Measurements from ENCODE around the gene SMPD3. TPM values are rescaled to one million over a fixed set of nuclear protein-coding genes. Genes with fewer than 3 reads are reported as not detected.

The SMPD3 gene
- total RNA-seq, 1 donor from 2014 or later, result 6.7 TPM

DNA sequence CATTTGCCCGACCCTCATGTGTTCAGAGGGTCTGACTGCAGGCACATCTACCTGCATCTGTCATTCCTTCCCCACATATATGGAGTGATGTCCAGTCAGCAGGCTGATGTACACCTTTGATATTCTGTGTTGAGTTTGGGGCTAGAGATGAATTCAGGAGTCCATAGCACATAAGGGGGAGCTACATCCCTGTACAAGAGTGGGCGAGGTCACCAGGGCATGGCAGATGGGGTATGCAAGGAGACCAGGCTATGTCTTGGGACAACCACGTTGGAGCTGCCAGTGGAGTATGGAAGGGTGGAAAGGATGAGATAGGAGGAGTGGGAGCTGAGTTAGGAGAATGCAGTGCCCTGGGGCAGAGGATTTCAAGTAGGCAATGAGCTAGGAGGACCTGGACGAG lies 15.0 kb downstream of the SMPD3 start:
- no peak for DNase-seq

DNA sequence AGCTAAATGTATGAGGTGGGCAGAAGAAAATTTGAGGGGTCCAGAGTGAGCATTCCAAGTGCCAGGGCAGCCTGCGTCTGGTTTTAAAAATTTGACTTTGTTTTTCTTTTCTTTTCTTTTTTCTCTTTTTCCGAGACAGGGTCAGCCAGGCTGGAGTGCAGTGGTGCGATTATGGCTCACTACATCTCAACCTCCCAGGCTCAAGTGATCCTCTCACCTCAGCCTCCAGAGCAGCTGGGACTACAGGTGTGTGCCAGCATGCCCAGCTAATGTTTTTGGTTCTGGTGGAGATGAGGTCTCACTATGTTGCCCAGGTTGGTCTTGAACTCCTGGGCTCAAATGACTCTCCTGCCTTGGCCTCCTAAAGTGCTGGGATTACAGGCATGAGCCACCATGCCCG lies 15.6 kb downstream of the SMPD3 start:
- no peak for DNase-seq

DNA sequence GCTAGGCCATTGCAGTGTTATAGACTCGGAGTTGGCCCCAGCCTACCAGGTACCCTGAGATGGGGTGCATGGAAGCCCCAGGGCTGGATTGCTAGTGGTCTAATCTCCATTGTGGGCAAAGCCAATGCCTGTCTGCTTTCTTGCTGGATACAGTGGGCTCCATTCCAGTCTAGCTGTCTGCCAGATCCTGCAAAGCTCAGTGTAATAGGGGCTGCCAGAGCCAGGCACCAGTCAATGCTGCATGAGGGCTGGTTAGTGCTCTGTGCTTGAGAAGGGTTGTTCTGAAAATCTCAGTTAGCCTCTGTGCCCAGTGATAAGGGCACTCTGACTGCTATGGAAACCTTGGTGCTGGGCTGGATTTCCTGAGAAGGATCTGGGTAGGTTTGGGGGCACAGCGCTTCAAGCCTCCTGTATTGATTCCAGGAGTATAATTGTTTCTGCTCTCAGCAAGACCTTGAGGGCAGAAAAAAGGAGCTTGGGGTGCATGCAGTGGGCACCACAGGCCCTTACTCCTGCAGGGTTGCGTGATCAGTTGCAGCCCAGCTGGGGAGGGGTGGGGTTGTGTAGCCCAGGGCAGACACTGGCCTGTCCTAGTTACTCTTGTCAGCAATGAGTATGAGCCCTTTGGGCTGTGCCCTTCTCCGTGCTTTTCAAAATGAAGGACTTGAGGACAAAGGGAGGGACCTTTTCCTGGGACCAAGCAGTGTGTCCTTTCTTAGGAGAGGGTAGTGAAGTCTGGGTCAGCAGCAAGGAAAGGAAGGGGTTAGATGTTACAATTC lies 19.0 kb downstream of the SMPD3 start:
- no peak for DNase-seq

DNA sequence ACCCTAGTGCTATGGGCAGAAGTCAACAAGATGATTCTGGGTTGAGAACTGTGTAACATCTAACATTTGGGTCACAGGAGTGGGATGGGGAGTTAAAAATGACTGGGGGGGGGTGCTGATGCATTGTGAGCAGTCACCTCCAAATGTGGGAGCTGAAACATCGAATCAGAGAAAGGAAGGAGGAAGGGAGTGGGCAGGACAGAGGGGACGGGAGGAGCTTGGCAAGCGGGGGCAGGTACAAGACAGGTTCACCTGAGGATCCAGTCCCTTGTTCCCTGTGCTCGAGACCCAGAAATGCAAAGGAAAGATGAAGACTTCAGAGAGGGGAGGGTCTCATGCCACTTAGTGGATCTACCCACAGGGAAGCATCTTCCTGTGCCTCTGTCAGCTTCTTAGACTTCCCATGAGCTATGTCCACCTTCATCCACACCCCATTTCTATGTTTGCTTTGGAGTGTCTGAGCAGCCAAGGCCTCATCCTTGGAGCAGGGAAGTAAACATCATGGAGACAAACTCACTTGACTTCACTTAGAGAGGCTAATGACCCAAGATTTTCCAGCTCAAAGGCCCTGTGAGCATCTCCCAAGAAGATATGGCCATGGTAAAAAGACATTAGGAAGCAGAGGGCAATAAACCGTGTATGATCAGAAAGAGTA lies 20.5 kb downstream of the SMPD3 start:
- DNase-seq, result no peak

DNA sequence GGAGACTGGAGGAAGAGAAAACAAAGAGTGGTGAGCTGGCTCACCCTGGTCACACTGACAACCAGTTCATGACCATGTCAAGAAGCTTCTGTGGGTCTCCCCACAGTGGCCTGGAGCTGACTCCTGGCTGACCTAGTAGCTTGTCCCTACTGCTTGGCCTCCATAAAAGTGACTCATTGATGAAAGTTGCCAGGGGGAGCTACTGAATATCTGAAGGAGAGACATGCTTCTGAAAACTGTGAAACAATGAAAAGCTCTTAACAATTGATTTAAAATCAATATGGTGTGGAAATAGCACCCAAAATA lies 22.0 kb downstream of the SMPD3 start:
- DNase-seq, result no peak

DNA sequence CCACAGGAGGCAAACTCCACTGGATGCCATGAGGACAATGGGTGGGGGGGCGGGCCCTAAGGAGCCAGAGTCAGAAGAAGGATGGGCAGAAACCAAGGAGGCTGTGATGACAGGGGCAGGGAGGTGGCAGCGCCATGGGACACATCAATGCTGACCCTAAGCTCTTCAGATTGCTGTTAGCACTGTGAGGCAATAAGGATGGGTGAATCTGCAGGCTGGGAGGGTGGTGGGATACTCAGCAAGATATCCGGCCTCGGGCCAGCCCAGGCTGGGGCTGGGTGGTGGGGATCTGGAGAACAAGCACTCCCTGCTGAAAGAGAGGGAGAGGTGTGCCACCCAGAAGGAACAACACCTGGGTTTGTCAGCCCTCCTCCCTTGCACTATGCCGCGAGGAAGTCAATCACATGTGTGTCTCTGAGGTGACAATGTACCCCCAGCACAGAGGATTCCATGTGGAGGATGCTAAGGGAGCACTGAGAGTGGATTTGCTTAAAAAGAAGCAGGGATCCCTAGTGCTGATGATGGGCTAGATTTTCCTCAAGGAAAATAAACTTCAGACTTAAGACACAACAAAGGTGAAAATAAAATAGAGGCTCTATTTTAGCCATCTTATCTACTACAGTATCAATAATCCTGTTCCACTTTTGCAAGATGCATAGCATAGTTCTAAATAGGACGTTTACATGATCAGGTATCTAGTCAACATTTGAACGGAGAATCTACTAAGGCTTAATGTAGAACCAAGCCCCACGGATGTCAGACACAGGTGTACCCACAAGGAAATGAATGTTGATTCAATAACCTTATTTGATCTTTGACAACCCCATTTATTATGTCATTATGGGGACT lies 22.6 kb downstream of the SMPD3 start:
- no peak for DNase-seq

DNA sequence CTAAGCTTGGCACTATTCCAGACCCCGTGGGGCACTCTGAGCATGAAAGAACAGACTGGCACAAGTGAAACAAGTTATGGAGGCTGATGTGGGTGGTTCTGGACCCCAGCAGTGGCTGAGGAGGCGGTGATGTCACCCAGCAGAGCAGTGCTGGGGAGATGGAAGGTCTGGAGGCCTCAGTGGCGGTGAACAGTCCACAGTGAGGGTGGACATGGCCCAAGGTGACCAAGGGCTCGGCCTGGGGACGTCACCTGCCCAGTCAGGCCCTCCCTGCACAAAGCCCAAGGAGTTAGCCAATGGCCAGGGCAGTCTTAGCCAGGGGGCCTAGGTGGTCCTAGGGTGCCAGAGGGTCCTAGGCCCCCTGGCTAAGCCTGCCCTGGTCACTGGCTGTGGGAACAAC lies 24.5 kb downstream of the SMPD3 start:
- DNase-seq, result no peak

DNA sequence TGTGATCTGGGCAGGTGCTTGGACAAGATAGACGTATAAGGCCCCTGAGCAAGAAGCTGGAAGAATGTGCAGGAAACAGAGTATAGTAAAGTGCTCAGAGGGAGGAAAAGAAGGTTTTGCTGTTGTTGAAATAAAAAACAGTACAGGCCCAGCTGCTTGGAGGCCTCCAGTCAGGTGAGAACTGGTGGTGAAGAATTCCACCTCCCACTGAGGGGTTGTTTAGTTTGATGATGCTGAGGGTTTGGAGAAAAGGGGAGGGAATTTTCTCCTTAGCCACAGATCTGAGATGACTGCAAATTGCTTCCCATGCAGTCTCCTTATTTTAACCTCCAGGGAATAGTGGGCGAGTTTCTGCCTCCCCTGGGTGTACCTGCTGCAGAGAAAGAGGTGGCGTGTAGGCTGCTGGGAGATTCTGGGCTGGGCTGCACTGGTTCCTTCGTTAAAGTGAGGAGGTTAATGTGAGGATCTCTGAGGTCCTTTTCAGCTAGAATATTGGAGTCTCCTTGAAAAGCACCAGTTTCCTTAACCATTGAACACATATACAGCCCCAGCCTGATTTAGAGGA lies 25.8 kb downstream of the SMPD3 start:
- no peak for DNase-seq

DNA sequence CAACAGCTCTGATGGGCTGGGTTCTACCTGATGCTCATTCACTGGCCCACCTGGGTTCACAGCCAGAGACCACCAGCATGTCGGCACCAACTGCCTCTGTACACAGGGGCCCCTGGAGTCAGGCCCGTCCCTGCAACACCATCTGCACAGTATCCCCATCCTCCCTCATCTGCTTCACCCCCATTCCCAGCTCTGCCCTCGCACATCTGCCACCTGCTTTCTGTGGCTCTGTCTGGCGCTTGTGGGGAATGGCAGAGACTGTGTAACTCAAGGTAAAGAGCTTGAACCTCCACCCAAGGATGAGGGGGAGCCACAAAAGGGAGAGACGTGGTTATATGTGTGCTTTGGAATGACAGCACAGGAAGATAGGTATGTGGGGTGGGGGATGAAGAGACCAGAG lies 27.2 kb downstream of the SMPD3 start:
- no peak for DNase-seq

DNA sequence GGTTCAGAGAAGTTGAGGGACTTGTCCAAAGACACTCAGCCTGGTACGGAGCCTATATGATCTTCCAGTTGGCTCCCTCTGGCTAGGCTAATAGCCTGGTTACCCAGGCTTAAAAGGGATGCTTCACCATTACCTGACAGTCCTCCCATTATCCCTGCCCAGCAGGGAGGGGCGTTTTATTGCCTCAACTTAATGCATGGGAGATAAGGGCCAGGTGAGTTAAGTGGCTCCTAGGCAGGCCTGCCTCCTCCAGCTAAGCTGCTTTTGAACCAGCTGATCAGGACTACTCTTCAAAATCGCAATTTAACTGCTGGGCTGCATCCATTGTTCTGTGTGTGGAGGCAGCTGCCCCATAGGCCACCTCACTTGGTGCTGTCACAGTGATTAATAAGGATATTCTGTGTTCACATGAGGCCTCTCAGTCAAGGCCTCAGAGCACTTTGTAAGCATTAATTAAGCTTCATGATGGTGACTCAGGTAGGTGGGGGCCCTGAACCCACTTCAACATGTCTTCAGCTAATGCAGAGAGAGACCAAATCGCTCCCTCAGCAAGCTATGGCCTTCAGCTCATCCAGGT lies 27.9 kb downstream of the SMPD3 start:
- DNase-seq, result no peak

DNA sequence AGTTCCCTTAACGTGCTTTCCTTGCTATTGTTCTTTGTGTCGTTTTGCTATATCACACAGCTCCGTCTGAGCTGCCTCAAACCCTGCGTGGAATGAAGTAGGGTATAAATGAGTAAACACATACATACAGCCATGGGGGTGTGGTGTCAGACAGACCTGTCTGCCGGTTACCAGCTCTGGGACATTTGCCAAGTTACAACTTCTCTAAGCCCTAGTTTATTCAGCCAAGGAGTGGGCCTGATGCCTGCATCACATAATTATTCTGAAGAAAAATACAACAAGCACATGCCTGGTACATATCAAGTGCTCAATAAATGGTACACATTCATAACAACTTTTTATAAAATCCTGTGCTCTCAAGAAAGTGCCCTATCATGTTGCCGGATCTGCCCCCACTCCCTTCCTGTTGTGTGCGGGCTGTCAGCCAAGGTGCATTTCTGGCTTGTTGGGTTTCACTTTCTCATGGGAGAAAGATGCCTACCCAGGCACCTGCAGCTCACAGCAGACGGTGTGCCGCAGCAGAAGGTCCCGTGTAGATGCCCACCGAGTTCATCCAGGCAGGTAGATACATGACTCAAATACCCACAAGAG lies 30.5 kb downstream of the SMPD3 start:
- no peak for DNase-seq

DNA sequence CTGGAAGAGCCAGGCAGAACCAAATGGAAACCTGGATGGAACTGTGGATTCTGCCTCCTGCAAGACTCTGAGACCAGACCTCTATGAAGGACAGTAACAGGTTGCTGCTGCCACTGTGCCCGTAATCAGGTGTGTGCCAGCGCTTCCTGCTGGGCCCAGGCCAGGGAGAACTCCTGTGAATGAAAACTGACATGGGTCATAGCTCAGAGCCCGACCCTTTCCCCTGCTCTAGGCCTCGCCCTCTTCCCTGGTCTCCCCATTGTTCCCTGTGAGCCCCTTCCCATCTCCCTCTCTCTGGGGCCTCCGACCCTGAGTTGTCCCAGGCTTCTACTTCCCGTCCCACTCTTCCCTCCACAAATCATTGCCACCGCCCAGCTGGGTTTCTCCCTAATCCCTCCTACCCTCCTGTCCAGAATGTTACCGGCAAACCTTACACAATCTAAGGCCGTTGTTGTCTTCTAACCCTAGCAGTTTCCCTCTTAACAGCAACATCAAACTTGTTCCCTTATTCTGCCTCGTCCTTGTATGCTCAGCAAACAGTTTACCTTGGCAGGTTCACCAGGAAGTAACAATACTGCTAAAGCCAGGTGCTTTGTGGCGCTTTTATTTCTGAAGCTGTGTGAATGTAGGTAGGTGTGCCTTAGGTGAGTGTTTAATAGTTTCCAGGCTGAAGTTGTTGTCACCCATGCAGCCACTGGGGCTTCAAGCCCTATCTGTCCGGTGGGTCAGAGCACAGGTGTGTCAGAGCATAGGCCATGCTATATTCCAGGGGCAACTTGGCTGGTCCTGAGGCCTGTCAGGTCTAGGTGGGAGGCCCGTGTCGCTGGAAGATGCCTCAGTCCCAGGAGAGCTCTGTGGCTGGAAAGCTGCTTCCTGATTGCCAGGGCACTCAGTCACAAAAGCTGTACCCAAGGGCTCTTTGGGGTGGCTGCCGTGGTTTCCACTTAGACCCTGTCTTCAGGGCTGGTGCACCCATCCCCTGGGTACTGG lies 32.0 kb downstream of the SMPD3 start:
- DNase-seq, result no peak

DNA sequence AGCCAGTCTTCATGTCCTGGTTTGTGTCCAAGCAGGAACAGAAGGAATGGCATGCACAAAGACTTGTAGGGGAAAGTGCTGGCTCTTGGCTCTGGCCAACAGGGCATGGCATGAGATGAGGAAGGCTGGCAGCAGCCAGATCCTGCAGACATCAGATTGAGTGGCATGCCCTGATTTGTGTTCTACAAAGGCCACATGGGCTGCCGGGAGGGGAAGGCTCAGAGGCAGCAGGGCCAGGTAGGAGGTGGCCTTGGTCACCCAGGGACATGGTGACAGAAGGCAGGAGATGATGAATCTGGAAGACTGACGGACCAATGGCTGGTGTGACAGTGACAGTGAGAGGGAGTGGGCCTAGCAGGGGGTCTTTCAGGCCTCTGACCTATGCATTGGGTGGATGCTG lies 33.7 kb downstream of the SMPD3 start:
- no peak for DNase-seq

DNA sequence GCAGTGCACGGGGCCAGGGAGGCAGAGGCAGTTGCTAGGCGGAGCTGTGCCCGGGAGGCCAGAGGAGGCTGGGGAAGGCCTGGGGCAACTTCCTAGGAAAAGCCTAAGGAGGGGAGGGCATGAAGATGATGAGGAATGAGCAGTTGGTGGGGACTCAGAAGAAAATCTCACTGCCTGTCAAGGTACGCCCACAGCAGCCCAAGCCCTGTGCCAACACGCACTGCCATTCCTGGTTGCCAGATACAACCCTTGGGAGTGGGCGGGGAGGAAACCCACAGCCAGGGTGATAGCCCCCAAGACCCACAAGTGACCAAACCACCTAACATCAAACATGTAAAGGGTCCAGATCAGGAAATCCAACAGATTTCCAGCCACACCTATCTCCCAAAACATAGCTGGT lies 36.2 kb downstream of the SMPD3 start:
- no peak for DNase-seq

DNA sequence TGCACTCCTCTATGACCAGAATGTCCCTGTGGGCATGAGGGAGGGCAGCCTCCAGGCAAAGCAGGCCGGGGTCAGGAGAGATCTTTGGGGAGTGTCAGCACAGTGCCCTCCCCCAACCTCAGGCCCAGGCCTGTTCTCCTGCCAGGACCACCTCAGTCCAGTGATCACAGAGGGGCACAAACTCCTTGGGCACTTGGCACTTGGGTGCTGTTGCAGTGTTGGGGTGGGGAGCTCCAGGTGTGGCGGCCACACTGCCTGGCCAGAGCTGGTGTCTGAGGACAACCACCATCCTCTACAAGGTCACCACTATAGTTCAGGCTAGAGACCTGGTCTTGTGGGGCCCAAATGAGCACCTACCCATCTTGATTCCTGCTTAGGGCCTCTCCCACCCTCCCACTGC lies 37.2 kb downstream of the SMPD3 start:
- DNase-seq, result no peak

DNA sequence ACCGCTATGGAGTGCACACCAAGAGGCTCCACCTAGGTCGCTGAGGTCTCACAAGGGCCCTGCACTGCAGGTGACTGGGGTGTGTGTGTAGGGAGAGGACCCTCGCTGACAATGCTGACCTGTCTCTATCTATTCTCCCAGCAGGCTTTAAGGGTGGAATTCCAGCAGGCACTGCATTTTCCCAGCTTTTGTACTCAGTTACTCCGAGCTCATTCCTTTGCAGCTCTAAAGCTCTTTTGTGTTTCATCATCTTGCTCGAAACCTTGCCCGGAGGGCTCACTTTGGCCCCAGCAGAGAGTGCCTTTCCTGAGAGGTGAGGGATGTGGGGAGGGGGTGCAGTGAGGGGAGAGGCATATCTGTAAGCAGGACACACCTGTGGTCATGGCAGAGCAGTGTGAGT lies 39.3 kb downstream of the SMPD3 start:
- no peak for DNase-seq

DNA sequence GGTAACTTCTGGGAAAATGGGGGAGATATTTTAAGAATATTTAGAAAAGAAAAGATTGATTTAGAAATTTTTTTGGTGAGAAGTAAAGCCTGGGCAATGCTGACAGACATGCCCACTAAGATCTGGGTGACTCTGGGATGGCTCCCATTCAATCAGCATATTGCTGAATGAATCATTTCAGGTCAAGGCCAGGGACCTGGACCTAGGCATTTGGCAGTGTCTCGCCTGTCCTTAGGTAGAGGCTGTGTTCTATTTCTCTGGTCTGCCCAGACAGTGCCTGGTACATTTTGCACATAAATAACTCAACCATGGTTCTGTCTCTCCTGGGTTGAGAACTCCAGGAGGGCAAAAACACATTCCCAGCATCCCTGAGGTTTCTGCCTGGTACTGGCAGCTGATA lies 39.9 kb downstream of the SMPD3 start:
- no peak for DNase-seq

DNA sequence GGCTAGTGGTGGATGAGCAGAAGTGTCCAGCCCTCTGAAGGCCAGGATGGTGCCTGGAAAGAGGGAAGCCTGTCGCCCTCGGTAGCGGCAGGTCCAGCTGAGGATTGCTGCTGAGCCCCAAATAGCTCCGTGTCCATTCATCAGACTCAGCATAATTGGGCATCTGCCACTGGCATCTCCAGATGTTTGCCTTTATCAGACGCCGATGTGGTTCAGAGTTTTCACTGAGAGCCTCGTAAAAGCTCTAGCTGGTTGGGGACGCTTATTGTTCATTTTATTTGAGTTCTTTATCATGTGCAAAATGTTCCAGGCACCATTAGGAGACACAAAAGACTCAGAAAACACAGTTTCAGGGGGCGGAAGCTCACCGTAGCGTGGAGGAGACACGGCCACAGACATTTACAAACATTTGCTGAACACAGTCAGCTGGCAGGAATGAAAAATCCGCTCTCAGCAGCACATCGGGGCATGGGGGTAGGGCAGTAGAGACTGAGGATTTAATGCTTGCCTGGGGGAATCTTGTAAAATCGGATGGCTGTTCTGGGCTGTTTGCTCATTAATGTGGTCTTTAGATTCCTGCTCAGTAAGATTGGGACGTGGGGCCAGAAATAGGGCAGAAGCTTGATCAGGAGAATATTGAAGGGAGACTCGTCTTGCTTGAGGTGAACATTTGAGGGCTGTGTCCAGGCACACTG lies 41.7 kb downstream of the SMPD3 start:
- no peak for DNase-seq

DNA sequence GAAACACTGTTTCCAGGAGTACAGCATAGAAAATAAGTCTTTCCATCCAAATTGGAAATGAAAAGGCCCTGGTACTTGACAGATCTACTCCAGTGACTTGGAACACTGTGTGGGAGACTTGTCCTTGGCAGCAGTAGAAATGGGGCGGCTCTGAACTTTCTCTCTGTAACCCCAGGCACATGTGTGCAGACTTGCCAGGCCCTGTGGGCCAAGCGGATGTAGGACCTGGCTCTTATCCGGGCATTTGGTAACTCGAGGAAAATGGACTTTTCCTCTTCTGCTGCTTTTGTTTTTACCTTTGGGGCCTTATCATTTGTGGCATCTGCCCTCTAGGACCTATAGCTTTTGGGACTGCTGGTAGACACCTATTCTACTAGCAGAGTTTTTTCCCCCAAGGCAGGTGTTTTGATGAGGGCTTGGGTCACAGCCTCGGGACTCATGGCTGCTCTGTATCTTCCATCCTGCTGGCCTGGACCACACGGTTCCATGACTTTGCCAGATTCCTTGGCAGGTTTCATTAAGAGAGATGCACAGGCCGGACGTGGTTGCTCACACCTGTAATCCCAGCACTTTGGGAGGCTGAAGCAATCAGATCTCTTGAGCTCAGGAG lies 43.5 kb downstream of the SMPD3 start:
- DNase-seq, result no peak

DNA sequence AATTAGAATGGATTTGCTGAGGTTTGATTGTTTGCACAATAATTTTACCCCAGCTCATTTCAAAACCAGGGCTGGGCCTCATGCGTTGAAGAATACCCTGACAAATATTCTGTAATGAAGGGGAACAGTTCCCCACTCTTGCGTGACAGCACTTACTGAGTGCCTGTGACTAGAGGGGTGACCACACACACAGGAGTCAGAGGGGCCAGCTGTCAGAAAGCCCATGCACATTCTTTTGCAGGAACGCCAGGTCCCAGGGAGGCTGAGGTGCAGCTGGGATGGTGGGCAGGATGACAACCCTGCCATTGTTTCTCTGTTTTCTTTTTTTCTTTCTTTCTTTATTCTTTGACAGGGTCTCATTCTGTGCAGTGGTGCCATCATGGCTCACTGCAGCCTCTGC lies 44.6 kb downstream of the SMPD3 start:
- no peak for DNase-seq
